Panc1 (cell line): Measurements from ENCODE around the gene PI4K2B. TPM values are rescaled to one million over a fixed set of nuclear protein-coding genes. Genes with fewer than 3 reads are reported as not detected.
"Not testable (repeated sequence)": the region's sequence is repeated elsewhere in the genome, so short reads cannot be mapped to it uniquely, and the experiment has no call there.

Source experiments
- ATAC-seq: fragments of 200-7000 bp; cut with Tn5 transposase; 2 replicates; pipeline ENCODE4 v1.9.1; 2020; ENCODE audit warnings: mild to moderate bottlenecking, moderate library complexity
- BruUV-seq: library from RNA; stranded (reverse); fragments of 400-500 nt; replicated peaks from 2 replicates; lab custom pipeline; 2021; lab: Mats Ljungman, UMichigan
- CTCF ChIA-PET: fragments of 300-600 bp; sonication (Branson Sonifier 250); formaldehyde crosslinking; loops from one replicate; lab custom pipeline; 2022; ENCODE audit warnings: antibody characterized with exemption; lab: Charles Lee
- POLR2A ChIA-PET: fragments of 300-600 bp; sonication (Branson Sonifier 250); formaldehyde crosslinking; loops from one replicate; lab custom pipeline; 2022; ENCODE audit warnings: antibody characterized with exemption; lab: Charles Lee
- DNase-seq: peaks from one replicate; pipeline ENCODE4 v3.0.0-alpha.2; 2010; ENCODE audit warnings: low read depth, low spot score
- H3K27ac ChIP-seq: 2 replicates; pipeline ENCODE4 v1.5.1; 2011; ENCODE audit warnings: mild to moderate bottlenecking, low read length, inconsistent platforms
- H3K27me3 ChIP-seq: fragments of 200-500 bp; sonication (Bioruptor generic); 2 replicates; pipeline ENCODE4 v1.6.0; 2014; ENCODE audit warnings: low read length, inconsistent platforms; ENCODE audit not compliant: control insufficient read depth, insufficient read depth
- H3K36me3 ChIP-seq: fragments of 200-500 bp; sonication (Bioruptor generic); 2 replicates; pipeline ENCODE4 v1.5.1; 2014; ENCODE audit warnings: inconsistent platforms, mild to moderate bottlenecking, low read length, moderate library complexity; ENCODE audit not compliant: control insufficient read depth, insufficient read depth
- H3K4me1 ChIP-seq: 2 replicates; pipeline ENCODE4 v1.5.1; 2011; ENCODE audit warnings: inconsistent platforms, mild to moderate bottlenecking, low read length, moderate library complexity; ENCODE audit not compliant: control insufficient read depth, insufficient read depth
- H3K4me3 ChIP-seq, 2 experiments: 2 replicates each; pipeline ENCODE4 v1.5.1; 2011 to 2012; ENCODE audit warnings: low read depth in 2 of 2, low read length in 2 of 2, mild to moderate bottlenecking in 2 of 2, inconsistent platforms in 1 of 2, moderate library complexity in 1 of 2
- H3K9me3 ChIP-seq: fragments of 200-500 bp; sonication (Bioruptor generic); 2 replicates; pipeline ENCODE4 v1.5.1; 2014; ENCODE audit warnings: low read depth, mild to moderate bottlenecking, inconsistent platforms, low read length, moderate library complexity; ENCODE audit not compliant: control insufficient read depth, insufficient read depth
- POLR2AphosphoS5 ChIP-seq: IDR thresholded peaks from 2 replicates; pipeline ENCODE4 v1.6.1; 2012; ENCODE audit warnings: mild to moderate bottlenecking, low read depth, low read length, moderate library complexity
- SIN3A ChIP-seq: IDR thresholded peaks from 2 replicates; pipeline ENCODE4 v1.6.1; 2012; ENCODE audit warnings: low read depth, mild to moderate bottlenecking, low read length, moderate library complexity, borderline replicate concordance; ENCODE audit not compliant: insufficient read depth
- TCF7L2 ChIP-seq: IDR thresholded peaks from 2 replicates; pipeline ENCODE4 v1.6.1; 2011; ENCODE audit warnings: mild to moderate bottlenecking, low read depth, low read length, inconsistent platforms
- in situ Hi-C: cut with HindIII; loops from 2 replicates; pipeline ENCODE4 v1.10.0; 2016; ENCODE audit warnings: low sequenced_read_pairs, low pct_unique_long_range_greater_than_20kb
- intact Hi-C: fragments of 100-400 bp; cut with micrococcal nuclease; formaldehyde crosslinking; loops from one replicate; pipeline ENCODE4 v1.10.0; 2022; ENCODE audit not compliant: unreplicated experiment
- total RNA-seq: library from RNA; stranded (reverse); gene quantifications from one replicate; pipeline ENCODE4 v1.2.1, GENCODE V29; 2021; ENCODE audit not compliant: unreplicated experiment
- TF ChIP-seq, protein P1 (sequence below), 2 experiments: IDR thresholded peaks; 2 replicates each; pipeline ENCODE4 v1.6.1; 2011 to 2012; ENCODE audit warnings: low read depth in 2 of 2, control low read depth in 1 of 2, low read length in 1 of 2, mild to moderate bottlenecking in 1 of 2, moderate library complexity in 1 of 2; ENCODE audit not compliant: insufficient read depth in 1 of 2
- TF ChIP-seq, protein P2 (sequence below): fragments of 450-650 bp; IDR thresholded peaks from 2 replicates; pipeline ENCODE4 v1.5.1; 2017; ENCODE audit warnings: mild to moderate bottlenecking

Gene PI4K2B
- total RNA-seq, 1 experiment from 2014 or later, result 9.6 TPM

DNA sequence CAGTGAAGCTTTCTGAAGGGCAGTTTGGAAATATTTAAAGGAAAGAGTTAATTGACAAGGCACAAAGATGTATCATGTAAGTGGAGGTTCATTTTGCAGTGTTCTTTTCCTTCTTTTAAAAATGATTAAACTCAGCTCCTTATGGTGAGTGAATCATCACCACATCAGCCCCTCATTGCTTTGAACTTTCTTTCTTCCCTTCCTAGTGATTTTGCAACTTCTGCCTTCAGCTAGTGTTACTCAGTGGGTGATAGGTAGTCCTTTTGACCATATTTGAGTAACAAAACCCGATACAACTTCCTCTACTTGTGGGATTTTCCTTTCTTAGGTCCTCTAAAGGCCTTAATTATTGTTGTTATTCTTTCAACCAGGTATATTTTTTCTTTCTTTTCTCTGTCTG lies 86.9 kb downstream of the PI4K2B start:
- intact Hi-C loops (no loop called here), in situ Hi-C loops (no loop called here)
- no peak overlapping the region for H3K27ac ChIP-seq
- H3K36me3 ChIP-seq, result no peaks in the 10 kb centered on the region
- H3K4me3 ChIP-seq, result no peak overlapping the region
- no peak for DNase-seq
- ChIA-PET CTCF (no interaction called here), POLR2A (no interaction called here)
- H3K27me3 ChIP-seq, result no peaks in the 10 kb centered on the region
- TF ChIP-seq, protein P1, sequence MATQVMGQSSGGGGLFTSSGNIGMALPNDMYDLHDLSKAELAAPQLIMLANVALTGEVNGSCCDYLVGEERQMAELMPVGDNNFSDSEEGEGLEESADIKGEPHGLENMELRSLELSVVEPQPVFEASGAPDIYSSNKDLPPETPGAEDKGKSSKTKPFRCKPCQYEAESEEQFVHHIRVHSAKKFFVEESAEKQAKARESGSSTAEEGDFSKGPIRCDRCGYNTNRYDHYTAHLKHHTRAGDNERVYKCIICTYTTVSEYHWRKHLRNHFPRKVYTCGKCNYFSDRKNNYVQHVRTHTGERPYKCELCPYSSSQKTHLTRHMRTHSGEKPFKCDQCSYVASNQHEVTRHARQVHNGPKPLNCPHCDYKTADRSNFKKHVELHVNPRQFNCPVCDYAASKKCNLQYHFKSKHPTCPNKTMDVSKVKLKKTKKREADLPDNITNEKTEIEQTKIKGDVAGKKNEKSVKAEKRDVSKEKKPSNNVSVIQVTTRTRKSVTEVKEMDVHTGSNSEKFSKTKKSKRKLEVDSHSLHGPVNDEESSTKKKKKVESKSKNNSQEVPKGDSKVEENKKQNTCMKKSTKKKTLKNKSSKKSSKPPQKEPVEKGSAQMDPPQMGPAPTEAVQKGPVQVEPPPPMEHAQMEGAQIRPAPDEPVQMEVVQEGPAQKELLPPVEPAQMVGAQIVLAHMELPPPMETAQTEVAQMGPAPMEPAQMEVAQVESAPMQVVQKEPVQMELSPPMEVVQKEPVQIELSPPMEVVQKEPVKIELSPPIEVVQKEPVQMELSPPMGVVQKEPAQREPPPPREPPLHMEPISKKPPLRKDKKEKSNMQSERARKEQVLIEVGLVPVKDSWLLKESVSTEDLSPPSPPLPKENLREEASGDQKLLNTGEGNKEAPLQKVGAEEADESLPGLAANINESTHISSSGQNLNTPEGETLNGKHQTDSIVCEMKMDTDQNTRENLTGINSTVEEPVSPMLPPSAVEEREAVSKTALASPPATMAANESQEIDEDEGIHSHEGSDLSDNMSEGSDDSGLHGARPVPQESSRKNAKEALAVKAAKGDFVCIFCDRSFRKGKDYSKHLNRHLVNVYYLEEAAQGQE (IDR thresholded peaks at IDR 0.05; ENCODE audit: insufficient read depth in 1 of 2, low read depth in 2 of 2, low read length in 1 of 2), result no peak
- no peak for TF ChIP-seq TCF7L2
- no peak for TF ChIP-seq SIN3A
- TF ChIP-seq, protein P2, sequence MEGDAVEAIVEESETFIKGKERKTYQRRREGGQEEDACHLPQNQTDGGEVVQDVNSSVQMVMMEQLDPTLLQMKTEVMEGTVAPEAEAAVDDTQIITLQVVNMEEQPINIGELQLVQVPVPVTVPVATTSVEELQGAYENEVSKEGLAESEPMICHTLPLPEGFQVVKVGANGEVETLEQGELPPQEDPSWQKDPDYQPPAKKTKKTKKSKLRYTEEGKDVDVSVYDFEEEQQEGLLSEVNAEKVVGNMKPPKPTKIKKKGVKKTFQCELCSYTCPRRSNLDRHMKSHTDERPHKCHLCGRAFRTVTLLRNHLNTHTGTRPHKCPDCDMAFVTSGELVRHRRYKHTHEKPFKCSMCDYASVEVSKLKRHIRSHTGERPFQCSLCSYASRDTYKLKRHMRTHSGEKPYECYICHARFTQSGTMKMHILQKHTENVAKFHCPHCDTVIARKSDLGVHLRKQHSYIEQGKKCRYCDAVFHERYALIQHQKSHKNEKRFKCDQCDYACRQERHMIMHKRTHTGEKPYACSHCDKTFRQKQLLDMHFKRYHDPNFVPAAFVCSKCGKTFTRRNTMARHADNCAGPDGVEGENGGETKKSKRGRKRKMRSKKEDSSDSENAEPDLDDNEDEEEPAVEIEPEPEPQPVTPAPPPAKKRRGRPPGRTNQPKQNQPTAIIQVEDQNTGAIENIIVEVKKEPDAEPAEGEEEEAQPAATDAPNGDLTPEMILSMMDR, result no peak
- no peak for TF ChIP-seq POLR2AphosphoS5
- no peaks in the 10 kb centered on the region for H3K4me1 ChIP-seq
- no peak for ATAC-seq
- no TSS peak for BruUV-seq
- no peaks in the 10 kb centered on the region for H3K9me3 ChIP-seq

DNA sequence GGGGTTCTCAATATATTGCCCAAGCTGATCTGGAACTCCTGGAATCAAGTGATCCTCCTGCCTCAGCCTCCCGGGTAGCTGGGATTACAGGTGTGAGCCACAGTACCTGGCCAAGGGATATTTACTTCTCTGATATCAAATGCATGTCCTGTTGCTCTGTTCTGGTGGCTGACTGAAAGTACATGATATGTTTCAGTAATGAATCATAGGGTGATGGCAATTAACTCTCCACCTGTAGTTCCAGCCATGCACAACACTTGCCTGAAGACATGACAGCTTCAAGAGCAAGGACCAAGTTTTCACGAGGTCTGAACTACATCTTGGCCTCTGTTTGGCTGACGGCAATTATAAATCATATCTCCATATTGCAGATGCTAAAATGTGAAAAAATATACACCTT lies 87.9 kb downstream of the PI4K2B start:
- H3K36me3 ChIP-seq, result no peaks in the 10 kb centered on the region
- TF ChIP-seq TCF7L2 (no peak), POLR2AphosphoS5 (no peak), SIN3A (no peak)
- TF ChIP-seq, protein P1 (IDR thresholded peaks at IDR 0.05; ENCODE audit: insufficient read depth in 1 of 2, low read depth in 2 of 2, low read length in 1 of 2), result no peak
- TF ChIP-seq, protein P2, result no peak
- no peak overlapping the region for H3K4me3 ChIP-seq
- ATAC-seq, result no peak
- POLR2A ChIA-PET, result interaction anchor here (0.6 kb wide), 1 partner anchor 62 kb away, joined by 3 read pairs; no protein-coding TSS in a partner anchor
- CTCF ChIA-PET, result no interaction called here
- no peak overlapping the region for H3K27ac ChIP-seq
- no peak for DNase-seq
- H3K27me3 ChIP-seq, result no peaks in the 10 kb centered on the region
- BruUV-seq, result no TSS peak
- H3K4me1 ChIP-seq, result no peaks in the 10 kb centered on the region
- intact Hi-C loops (no loop called here), in situ Hi-C loops (no loop called here)
- H3K9me3 ChIP-seq, result no peaks in the 10 kb centered on the region

DNA sequence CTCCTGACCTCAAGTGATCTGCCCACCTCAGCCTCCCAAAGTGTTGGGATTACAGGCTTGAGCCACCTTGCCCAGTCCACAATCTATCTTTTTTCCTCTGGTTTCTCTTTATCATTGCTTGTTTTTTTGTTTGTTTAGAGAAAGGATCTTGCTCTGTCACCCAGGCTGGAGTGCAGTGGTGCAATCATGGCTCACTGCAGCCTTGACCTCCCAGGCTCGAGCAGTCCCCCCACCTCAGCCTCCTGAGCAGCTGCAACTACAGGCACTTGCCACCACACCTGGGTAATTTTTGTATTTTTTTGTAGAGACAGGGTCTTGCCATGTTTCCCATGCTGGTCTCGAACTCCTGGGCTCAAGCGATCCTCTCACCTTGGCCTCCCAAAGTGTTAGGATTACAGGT lies 94.6 kb downstream of the PI4K2B start:
- ATAC-seq, H3K36me3 ChIP-seq, intact Hi-C loops, in situ Hi-C loops, H3K4me1 ChIP-seq, H3K4me3 ChIP-seq, BruUV-seq, DNase-seq, H3K9me3 ChIP-seq, H3K27me3 ChIP-seq, H3K27ac ChIP-seq, POLR2A ChIA-PET: not testable (repeated sequence)
- CTCF ChIA-PET, result interaction anchor here (0.7 kb wide), 1 partner anchor 94 kb away, joined by 3 read pairs; no protein-coding TSS in a partner anchor
